ENCODE measurements around the gene SHF. TPM values are rescaled to one million over a fixed set of nuclear protein-coding genes. Genes with fewer than 3 reads are reported as not detected.
A peak's percentile ranks its signal among the peaks of the same experiment; 100 is the strongest.

The SHF gene
- polyA plus RNA-seq, 3 donors: 0.58 to 0.70 (median 0.67) TPM

DNA sequence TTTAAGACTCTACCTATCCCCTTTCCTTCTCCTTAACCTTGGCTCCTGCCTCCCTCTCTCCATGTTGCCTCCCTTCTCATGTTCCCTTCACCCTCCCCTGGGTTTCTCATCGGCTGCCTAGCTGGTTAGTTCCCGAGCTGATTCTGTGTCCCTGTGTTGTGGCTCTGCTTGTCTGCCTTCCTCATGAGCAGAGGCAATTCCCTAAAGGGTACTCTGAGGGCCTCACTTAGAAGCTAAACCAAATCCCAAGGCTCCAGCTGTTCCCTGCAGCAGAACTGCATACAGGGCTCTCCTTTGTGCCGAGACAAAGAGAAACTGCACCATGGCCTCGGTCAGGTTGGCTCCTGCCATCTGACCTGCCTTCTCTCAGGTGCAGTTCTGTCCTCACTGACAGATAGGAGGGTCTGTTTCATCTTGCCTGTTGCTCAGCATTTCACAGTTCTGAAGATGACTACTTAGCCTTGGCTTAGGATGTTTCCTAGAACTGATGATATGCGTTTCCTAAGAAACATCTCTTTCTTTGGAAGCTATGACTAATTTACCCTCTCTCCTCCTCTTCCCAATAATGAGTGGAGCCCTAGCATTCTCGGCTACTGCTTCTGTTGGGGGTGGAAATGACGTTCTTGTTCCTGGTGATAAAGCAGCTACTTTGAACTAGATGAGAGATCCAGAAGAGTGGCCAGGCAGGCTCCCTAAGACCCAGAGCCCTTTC is 30.9 kb downstream of the SHF start:
- Histone ChIP-seq H3K79me2 (ENCODE audit: insufficient read depth, low read length) (no peaks in the 10 kb centered on the region), H3K4me3 (replicated peaks in 1 of 3; ENCODE audit: low read depth in 2 of 3, low read length in 3 of 3) (no peak overlapping the region), H3K4me2 (replicated peaks; ENCODE audit: extremely low read depth, low read length, poor library complexity, severe bottlenecking) (no peak overlapping the region), H3K9me3 (replicated peaks in 1 of 2; ENCODE audit: control insufficient read depth in 1 of 2, insufficient read depth in 1 of 2, low read length in 2 of 2) (no peaks in the 10 kb centered on the region), H3K27ac (ENCODE audit: low read depth in 1 of 2, low read length in 2 of 2) (no peak overlapping the region), H3K27me3 (ENCODE audit: control insufficient read depth in 2 of 2, insufficient read depth in 2 of 2, low read length in 2 of 2) (no peaks in the 10 kb centered on the region), H3K4me1 (ENCODE audit: control insufficient read depth in 1 of 2, insufficient read depth in 2 of 2, low read length in 2 of 2) (no peaks in the 10 kb centered on the region), H2AFZ (ENCODE audit: insufficient read depth, low read depth, low read length, poor library complexity, severe bottlenecking) (no peak overlapping the region), H3K9ac (ENCODE audit: insufficient read depth, low read length, poor library complexity, severe bottlenecking) (no peak overlapping the region), H4K20me1 (ENCODE audit: insufficient read depth, low read length) (no peaks in the 10 kb centered on the region), H3K36me3 (replicated peaks in 1 of 2; ENCODE audit: control insufficient read depth in 1 of 2, insufficient read depth in 2 of 2, low read length in 2 of 2) (no peaks in the 10 kb centered on the region)
- intact Hi-C loops (cut with micrococcal nuclease): no loop called here
- Mint-ChIP-seq H3K9me3 (peaks cover 0 to 3% (median 0%) of the 10 kb centered on the region in 7 donors), H3K4me1 (no peaks in the 10 kb centered on the region), H3K4me3 (no peak overlapping the region), H3K36me3 (peaks cover 2 to 7% of the 10 kb centered on the region in 2 donors), H3K27ac (peak overlapping the region in 2 of 7 donors; percentile 27 to 59), H3K27me3 (ENCODE audit: low read depth in 3 of 3) (peaks cover 0 to 10% (median 8%) of the 10 kb centered on the region in 3 donors)
- no peak for DNase-seq
- TF ChIP-seq, protein P1, sequence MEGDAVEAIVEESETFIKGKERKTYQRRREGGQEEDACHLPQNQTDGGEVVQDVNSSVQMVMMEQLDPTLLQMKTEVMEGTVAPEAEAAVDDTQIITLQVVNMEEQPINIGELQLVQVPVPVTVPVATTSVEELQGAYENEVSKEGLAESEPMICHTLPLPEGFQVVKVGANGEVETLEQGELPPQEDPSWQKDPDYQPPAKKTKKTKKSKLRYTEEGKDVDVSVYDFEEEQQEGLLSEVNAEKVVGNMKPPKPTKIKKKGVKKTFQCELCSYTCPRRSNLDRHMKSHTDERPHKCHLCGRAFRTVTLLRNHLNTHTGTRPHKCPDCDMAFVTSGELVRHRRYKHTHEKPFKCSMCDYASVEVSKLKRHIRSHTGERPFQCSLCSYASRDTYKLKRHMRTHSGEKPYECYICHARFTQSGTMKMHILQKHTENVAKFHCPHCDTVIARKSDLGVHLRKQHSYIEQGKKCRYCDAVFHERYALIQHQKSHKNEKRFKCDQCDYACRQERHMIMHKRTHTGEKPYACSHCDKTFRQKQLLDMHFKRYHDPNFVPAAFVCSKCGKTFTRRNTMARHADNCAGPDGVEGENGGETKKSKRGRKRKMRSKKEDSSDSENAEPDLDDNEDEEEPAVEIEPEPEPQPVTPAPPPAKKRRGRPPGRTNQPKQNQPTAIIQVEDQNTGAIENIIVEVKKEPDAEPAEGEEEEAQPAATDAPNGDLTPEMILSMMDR (IDR thresholded peaks at IDR 0.05): no peak
- WGBS (ENCODE audit: insufficient coverage): 78% methylated on average over 4 of the region's 7 CpGs

DNA sequence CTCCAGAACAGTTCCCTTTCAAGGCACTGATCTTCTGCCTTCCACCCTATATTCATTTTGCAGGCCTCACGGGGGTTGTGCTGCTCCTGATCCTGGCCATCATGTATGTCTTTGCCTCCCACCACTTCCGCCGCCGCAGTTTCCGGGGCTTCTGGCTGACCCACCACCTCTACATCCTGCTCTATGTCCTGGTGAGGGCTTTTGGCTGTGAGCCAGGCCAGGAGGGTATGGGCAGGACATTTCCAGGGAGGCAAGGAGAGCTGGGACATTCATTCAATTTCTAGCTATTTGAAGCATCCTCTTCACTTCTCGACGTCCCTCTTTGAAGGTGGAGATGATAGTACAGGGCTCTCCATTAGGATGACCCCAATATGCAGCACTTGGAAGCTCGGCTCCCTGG is 32.0 kb downstream of the SHF start:
- no peak overlapping the region for H3K9ac ChIP-seq (ENCODE audit: insufficient read depth, low read length, poor library complexity, severe bottlenecking)
- H3K36me3 ChIP-seq (replicated peaks in 1 of 2; ENCODE audit: control insufficient read depth in 1 of 2, insufficient read depth in 2 of 2, low read length in 2 of 2): no peaks in the 10 kb centered on the region
- no peak overlapping the region for H3K4me3 Mint-ChIP-seq
- no peaks in the 10 kb centered on the region for H3K4me1 ChIP-seq (ENCODE audit: control insufficient read depth in 1 of 2, insufficient read depth in 2 of 2, low read length in 2 of 2)
- intact Hi-C loops (cut with micrococcal nuclease): no loop called here
- no peak overlapping the region for H2AFZ ChIP-seq (ENCODE audit: insufficient read depth, low read depth, low read length, poor library complexity, severe bottlenecking)
- peaks cover 2 to 10% (median 8%) of the 10 kb centered on the region in 3 donors for H3K27me3 Mint-ChIP-seq (ENCODE audit: low read depth in 3 of 3)
- 93% methylated on average over 3 of the region's 8 CpGs for WGBS (ENCODE audit: insufficient coverage)
- H3K4me1 Mint-ChIP-seq: no peaks in the 10 kb centered on the region
- H3K27me3 ChIP-seq (ENCODE audit: control insufficient read depth in 2 of 2, insufficient read depth in 2 of 2, low read length in 2 of 2): no peaks in the 10 kb centered on the region
- H3K9me3 Mint-ChIP-seq: peaks cover 0 to 3% (median 0%) of the 10 kb centered on the region in 7 donors
- H3K9me3 ChIP-seq (replicated peaks in 1 of 2; ENCODE audit: control insufficient read depth in 1 of 2, insufficient read depth in 1 of 2, low read length in 2 of 2): no peaks in the 10 kb centered on the region
- no peak overlapping the region for H3K4me3 ChIP-seq (replicated peaks in 1 of 3; ENCODE audit: low read depth in 2 of 3, low read length in 3 of 3)
- H3K27ac Mint-ChIP-seq: no peak overlapping the region
- H3K79me2 ChIP-seq (ENCODE audit: insufficient read depth, low read length): no peaks in the 10 kb centered on the region
- H3K27ac ChIP-seq (ENCODE audit: low read depth in 1 of 2, low read length in 2 of 2): no peak overlapping the region
- DNase-seq: no peak
- no peaks in the 10 kb centered on the region for H4K20me1 ChIP-seq (ENCODE audit: insufficient read depth, low read length)
- H3K4me2 ChIP-seq (replicated peaks; ENCODE audit: extremely low read depth, low read length, poor library complexity, severe bottlenecking): no peak overlapping the region
- peaks cover 2 to 7% of the 10 kb centered on the region in 2 donors for H3K36me3 Mint-ChIP-seq
- TF ChIP-seq, protein P1 (IDR thresholded peaks at IDR 0.05): no peak
